ENCODE results near the gene LIN9. TPM values are rescaled to one million over a fixed set of nuclear protein-coding genes. Genes with fewer than 3 reads are reported as not detected.
"Not testable (repeated sequence)": the region's sequence is repeated elsewhere in the genome, so short reads cannot be mapped to it uniquely, and the experiment has no call there.

LIN9 gene, protein sequence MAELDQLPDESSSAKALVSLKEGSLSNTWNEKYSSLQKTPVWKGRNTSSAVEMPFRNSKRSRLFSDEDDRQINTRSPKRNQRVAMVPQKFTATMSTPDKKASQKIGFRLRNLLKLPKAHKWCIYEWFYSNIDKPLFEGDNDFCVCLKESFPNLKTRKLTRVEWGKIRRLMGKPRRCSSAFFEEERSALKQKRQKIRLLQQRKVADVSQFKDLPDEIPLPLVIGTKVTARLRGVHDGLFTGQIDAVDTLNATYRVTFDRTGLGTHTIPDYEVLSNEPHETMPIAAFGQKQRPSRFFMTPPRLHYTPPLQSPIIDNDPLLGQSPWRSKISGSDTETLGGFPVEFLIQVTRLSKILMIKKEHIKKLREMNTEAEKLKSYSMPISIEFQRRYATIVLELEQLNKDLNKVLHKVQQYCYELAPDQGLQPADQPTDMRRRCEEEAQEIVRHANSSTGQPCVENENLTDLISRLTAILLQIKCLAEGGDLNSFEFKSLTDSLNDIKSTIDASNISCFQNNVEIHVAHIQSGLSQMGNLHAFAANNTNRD
- total RNA-seq, result 1 to 10 TPM; 1.7 to 2.4 TPM
- long read RNA-seq, donor 1, partial matches to known transcripts, result 0 of 1 reads
- long read RNA-seq, donor 1, other reads (novel, unspliced or antisense), result 0 of 1 reads
- long read RNA-seq, donor 2, result 0 reads

DNA sequence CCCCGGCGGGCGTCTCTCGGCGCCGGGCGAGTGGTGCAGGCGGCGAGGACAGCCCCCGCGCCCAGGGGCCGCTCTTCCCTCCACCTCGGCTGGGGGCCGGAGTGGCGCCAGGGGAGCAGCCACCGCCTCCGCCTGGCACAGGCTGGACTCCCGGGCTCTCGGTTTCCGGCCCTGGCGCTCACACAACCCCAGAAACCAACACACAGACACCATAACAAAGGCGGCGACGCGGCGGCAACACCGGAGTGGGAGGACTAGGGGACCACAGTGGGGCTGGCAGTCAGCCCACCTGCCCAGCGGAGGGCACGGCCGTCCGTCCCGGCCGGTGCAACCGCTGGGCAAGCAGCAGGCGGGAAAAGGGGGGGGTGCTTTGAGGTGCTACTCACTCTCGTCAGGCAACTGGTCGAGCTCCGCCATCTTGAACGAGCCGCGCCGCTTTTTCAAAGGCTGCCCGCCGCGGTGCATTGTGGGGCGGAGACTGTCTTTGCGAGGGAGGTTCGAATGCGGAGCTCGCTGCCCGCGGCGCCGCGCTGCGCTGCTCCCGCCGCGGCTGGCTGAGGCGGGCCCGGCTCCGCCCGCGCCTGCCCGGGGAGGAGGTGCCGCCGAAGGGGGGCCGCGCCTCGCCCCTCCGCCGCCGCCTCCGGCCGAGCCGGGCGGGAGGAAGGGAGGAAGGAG is at the start of gene LIN9:
Gene LIN9, minus strand, starts transcription at position 442 of the 675 bp plus-strand sequence. Its CDS starts 25 bp downstream, at position 417.
- peak; percentile 97 for DNase-seq (ENCODE audit: low spot score)
- intact Hi-C loops (cut with DNase I), result no loop called here

DNA sequence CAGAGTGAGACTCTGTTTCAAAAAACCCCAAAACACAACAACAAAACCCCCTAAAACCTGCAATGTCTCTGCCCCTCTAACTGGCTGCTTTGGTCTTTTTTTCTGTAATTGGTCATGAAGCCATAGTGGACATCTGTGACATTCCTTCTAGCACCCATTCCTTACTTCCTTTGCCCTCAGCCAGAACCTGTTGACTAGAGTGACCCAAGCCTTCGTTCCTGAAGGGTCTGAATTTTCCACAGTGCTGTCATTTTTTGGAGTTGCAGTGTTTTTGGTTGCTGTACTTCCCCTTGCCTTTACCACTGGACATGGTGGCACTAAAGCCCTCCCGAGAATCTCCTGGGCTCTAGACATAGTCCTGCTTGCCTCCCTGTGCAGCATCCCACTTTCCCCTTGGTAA is 48.5 kb upstream of the LIN9 start:
- no peak for DNase-seq (ENCODE audit: low spot score)
- intact Hi-C loops (cut with DNase I), result no loop called here

DNA sequence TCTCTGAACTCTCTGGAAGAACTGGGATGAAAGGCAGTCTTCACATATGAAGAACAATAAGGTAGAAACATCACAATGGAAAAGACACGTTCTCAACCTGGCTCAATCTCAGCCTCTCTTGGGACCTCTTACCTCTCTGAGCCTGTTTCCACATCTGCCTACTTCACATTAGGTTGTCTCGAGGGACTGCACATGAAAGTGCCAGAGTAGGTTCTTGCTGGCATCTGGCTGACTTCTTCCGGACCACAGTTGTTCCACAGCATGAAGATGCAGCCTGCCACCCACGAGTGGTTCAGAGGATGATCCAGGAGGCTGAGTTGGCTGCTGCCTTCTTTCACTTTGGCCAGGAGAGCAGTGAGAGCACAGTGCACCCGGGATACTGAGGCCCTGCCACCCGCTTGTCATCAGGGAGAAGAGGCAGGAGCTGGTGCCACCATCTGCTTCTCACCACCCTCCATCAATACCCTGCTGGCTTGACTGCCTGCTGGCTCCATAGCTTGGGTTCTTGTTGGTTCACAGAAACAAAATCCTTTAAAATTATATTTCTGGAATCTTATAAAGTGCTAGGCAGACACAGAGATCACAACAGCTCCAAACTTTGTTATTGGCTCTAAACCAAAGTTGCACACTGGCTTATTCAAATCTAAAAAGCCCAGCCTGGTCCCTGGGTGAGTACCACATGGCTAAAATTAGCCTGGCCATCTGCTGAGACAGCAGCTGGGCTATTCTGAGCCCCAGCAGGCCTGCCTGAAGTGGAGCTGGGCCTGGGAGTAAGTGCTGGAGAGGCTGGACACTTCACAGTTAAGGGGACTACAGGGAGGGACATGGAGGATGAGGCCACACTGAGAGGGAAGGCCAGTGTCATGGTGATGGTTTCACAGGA is 46.9 kb upstream of the LIN9 start:
- intact Hi-C loops (cut with DNase I), result no loop called here
- DNase-seq (ENCODE audit: low spot score), result no peak

DNA sequence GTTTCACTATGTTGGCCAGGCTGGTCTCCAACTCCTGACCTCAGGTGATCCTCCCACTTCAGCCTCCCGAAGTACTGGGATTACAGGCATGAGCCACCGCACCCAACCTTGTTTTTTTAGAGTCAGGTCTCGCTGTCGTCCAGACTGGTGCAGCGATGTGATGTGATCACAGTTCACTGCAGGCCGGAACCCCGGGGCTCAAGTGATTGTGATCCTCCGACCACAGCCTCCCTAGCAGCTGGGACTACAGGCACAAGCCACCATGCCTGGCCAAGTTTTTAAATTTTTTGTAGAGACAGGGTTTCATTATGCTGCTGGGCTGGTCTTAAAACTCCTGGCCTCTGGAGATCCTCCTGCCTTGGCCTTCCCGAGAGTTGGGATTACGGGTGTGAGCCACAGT is 46.1 kb upstream of the LIN9 start:
- intact Hi-C loops (cut with DNase I), result no loop called here
- no peak for DNase-seq (ENCODE audit: low spot score)

DNA sequence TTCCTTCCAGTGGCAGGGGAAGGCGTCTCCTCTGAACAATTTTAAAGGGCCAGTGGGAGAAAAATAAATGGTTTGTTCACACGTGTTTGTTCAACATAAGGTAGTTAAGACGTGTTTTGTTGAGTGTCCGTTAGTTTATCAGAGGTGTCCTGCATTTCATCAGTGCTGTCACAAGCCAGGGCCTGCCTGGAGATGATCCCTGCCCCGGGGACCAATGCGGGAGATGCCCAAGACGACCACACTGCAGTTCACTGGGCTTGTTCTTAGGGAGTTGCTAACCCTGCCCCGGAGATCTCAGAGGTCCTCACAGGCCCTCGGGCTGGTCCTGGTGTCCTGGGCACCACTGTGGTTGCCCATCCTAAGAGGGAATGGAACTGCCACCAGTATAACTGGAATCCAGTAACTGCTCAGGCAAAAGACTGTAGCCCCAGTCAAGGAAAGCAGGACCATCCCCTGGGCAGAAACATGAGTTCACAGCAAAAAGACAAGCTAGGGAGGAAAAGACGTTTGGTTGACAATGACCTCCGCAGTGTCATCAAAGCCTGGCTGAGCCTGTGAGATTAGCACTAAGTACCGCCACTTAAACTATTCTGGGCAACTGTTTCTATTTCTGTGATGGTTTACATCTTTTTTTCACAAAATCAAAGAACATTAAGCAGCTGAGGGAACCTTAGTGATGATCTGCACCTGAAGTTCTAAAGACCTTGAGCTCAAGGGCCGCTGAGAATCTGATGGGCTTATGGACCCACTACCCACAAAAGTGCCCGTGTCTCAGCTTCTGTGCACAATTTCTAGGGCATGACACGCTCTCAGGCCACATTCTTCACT is 44.9 kb upstream of the LIN9 start:
- intact Hi-C loops (cut with DNase I), result no loop called here
- no peak for DNase-seq (ENCODE audit: low spot score)

DNA sequence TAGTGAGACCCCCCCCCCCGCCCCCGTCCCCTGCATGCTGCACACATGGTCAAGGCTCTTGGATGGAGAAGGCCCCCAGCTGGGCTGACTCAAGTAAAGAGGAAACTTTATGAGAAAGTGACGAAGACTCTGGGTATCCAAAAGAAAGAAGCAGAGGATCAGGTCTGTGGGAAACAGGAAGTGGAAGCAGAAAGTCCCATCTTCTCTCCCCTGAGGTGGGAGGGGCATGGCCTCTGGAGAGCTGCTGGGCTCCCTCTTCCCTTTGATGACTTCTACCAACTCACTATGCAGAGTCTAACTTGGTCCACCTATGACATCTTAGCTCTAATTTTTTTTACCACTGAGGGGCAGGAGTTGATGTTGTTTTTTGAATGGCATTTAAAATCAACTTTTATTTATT is 42.7 kb upstream of the LIN9 start:
- intact Hi-C loops (cut with DNase I), result no loop called here
- no peak for DNase-seq (ENCODE audit: low spot score)

DNA sequence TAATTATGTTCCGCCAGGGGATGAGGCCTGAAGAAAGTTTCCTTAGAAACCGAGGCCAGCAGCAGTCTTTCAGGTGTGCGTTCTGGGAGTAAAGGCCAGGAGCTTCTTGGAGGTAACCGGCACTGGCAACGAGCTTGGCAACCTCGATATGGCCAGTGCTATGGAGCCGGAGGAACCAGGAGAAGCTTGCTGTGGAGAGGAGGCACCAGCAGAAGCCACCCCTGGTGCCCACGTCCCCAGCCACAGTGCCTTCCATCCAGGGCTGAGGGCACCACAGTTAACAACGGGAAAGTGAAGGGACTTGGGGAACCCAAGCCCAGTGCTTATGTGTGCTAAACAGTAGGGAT is 41.5 kb upstream of the LIN9 start:
- intact Hi-C loops (cut with DNase I), result no loop called here
- DNase-seq (ENCODE audit: low spot score), result peak; percentile 65

DNA sequence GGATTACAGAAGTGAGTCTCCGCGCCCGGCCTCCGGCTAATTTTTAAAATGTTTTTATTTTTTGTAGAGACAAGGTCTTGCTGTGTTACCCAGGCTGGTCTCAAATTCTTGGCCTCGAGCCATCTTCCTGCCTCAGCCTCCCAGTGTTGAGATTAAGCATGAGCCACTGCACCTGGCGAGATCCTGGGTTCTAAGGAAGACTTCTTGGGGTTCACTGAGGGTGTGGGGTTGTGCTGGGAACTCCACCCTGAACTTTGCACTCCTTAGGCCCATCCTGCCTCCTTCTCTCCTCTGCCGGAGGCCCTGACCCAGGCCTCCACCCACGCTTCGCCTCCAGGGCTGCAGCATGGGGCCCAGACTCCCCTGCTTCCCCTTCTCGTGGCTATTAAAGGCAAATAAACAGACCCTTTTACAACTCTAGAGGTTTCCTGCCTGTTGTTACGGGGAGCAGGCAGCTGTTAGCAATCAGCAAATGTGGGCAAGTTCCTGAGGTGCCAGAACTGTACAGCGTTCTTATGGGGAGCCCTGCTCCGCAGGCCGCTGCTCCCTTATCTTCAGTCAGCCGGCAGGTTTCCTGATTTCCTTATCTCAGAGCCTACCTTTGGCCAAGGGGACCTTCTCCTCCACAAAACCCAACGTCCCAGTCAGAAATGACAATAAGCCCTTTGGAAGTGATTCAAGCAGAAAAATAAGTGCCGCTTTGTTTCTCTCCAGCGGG is 41.0 kb upstream of the LIN9 start:
- DNase-seq (ENCODE audit: low spot score), result no peak
- intact Hi-C loops (cut with DNase I), result no loop called here

DNA sequence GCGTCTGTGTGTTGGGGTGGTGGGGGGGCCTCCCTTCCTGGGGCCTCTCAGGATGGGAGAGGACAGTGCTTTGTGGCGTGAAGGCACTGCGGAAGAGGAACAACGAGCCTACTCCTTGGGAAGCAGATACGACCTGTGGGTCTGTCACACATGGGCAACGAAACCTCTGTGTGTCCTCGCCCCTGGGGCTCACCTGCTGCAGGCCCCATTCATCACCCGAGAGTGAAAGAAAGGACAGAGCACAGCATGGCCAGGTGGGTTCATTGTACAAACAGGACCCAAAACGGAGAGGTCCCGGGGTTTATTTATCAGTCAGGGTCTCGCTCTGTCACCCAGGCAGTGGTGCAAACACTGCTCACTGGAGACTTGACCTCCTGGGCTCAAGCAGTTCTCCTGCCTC is 40.1 kb upstream of the LIN9 start:
- intact Hi-C loops (cut with DNase I), result no loop called here
- DNase-seq (ENCODE audit: low spot score), result no peak

DNA sequence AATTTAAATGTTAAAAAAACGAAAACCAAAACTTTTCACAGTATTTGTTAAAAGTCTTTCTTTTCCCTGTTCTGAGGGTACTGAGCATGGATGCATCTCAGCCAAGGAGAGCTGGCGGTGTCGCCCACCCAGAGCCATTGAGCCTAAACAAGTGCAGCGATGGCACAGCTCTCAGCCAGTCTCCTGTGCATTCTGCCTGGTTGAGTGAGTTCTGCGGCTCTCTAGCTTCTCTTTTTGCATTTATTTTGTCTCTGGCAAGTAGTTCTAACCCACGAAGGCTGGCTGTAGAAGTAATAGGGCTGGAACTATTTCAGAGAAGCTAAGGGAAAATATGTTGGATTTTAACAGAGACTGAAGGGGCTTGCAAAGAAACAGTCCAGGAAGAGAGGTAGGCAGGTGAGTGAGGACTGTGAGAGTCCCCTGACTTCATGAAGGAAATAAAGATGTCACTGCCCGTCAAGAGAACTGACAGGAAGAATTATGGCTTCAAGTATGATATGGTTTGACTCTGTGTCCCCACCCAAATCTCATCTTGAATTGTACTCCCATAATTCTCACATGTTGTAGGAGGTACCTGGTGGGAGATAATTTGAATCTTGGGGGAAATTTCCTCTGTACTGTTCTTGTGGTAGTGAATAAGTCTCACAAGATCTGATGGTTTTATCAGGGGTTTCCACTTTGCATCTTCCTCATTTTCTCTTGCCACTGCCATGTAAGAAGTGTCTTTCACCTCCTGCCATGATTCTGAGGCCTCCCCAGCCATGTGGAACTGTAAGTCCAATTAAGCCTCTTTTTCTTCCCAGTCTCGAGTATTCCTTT is 35.7 kb upstream of the LIN9 start:
- intact Hi-C loops (cut with DNase I), result no loop called here

DNA sequence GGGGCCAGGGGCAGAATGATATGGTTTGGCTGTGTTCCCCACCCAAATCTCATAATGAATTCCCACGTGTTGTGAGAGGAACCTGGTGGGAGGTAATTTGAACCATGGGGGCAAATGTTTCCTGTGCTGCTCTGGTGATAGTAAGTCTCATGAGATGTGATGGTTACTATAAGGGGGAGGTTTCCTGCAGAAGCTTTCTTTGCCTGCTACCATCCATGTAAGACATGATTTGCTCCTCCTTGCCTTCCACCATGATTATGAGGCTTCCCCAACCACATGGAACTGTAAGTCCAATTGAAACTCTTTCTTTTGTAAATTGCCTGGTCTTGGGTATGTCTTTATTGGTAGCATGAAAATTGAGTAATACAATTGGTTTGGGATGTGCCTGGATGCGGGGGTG is 33.7 kb upstream of the LIN9 start:
- intact Hi-C loops (cut with DNase I), result no loop called here
- DNase-seq (ENCODE audit: low spot score), result no peak

More for the DNA sequence above, 35.7 kb upstream of the LIN9 start:
- no peak for DNase-seq (ENCODE audit: low spot score)

DNA sequence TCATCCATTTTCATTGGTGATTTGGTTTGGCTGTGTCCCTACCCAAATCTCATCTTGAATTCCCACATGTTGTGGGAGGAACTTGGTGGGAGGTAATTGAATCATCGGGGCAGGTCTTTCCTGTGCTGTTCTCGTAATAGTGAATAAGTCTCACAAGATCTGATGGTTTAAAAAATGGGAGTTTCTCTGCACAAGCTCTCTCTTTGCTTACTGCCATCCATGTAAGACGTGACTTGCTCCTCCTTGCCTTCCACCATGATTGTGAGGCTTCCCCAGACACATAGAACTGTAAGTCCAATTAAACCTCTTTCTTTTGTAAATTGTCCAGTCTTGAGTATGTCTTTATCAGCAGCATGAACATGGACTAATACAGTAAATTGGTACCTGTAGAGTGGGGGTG is 31.1 kb upstream of the LIN9 start:
- intact Hi-C loops (cut with DNase I); DNase-seq (ENCODE audit: low spot score): not testable (repeated sequence)

DNA sequence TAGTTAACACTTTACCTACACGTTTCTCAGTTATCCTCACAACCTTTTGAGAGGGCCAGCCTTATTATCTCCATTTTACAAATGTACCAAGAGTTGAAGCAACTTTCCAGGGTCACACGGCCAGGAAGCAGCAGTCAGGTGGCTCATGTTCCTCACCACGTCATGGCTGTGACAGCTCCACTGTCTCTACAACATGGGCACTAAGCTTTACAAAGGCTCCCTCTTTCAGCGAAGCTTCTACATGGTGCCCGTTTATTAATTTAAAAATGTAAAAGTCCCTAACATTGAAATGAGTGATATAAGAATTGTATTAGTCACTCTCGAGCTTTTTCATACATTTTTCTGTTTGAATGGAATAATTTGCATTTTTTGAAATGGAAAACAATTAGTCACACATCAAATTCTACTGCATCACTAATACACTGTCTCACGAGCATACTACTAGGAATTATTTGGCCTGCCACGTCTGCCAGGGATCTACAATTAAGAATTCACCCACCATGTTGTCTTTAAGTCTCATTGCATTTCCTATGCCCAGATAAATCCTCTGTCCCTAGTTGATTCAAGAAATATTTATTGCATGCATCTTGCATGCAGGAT is 28.4 kb upstream of the LIN9 start:
- DNase-seq (ENCODE audit: low spot score), result no peak
- intact Hi-C loops (cut with DNase I), result no loop called here

DNA sequence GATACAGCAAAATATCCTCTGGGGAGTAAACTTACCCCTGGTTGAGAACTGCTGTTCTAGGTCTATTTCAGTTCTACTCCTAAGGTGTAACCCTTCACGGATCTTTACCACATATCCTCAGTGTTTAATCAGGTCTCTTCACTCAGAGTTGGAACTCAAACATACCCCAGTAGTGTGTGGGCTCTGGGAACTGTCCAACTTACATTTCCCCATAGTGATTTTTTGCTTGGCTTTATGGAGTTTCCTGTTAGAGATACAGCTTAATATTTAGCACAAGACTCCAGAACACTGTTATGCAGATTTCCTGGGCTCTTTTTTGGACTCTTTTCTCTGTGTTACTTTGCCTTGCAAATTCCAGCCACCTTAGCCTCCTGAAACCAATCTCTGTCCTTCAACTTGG is 26.7 kb upstream of the LIN9 start:
- intact Hi-C loops (cut with DNase I), result loop anchor here in 1 of 2 donors (1.0 kb wide), 1 partner anchor 24 kb away; no protein-coding TSS in a partner anchor
- no peak for DNase-seq (ENCODE audit: low spot score)

DNA sequence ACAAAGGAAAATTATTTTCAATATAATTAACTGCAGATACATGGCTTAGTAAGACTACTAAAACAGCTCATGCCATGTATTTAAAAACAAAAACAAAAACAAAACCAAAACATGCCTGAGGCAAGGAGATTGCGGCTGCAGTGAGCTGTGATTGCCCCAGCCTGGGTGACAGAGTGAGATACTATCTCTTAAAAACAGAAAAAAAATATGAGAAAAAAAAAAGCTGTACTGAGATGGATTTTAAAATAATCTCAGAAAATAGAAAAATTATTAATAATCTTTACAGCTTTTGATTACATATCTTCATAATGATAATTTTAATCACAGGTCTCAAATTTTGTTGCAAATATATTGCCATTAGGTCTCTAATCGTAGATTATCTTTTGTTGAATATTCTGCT is 24.0 kb upstream of the LIN9 start:
- intact Hi-C loops (cut with DNase I), result no loop called here
- DNase-seq (ENCODE audit: low spot score), result no peak

DNA sequence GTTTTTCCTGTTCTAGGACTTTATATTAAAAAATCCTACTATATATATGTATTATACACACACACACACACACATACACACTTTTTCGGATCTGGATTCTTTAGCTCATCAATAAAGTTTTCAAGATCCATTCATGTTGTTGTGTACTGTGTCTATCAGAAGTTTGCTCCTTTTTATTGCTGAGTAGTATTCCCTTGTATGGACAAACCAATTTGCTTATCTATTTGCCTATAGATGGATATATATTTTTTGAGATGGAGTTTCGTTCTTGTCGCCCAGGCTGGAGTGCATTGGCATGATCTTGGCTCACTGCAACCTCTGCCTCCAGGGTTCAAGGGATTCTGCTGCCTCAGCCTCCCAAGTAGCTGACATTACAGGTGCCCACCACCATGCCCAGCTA is 20.3 kb upstream of the LIN9 start:
- intact Hi-C loops (cut with DNase I), result no loop called here

DNA sequence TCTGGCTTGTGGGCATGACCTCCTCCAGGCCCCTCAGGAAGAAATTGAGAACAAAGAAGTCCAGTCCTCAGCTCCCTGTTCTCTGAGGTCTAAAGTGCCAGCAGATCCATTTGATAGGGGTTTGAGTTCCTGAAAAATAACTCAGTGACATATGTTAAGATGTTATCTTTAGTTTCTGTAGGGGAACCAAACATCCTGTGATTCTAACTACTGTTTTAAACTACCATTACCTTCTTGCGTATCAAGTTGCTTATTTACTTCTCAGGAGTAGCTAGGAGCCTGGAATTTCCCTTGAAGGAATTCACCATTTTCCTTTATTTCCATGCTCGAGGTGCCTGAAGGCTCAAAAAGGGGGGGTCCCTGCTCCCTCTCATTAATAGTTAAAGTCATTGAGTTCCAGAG is 18.8 kb upstream of the LIN9 start:
- DNase-seq (ENCODE audit: low spot score), result no peak
- intact Hi-C loops (cut with DNase I), result no loop called here

More for the DNA sequence above, 20.3 kb upstream of the LIN9 start:
- DNase-seq (ENCODE audit: low spot score), result no peak

Measured in posterior vena cava (tissue), 2 donors.